Measurements from ENCODE around the gene EGLN1. TPM values are rescaled to one million over a fixed set of nuclear protein-coding genes. Genes with fewer than 3 reads are reported as not detected.

The EGLN1 gene
- polyA plus RNA-seq, 1 of the 3 experiments (the other 2 are of a cell fraction), result 10.7 TPM

GRCh38 chr1:231324660-231325059, 97.4 kb downstream of the EGLN1 start (continued):
- TF ChIP-seq ZBTB33 (IDR thresholded peaks at IDR 0.05; ENCODE audit: borderline replicate concordance, low read depth) (no peak), RAD21 (IDR thresholded peaks at IDR 0.05; ENCODE audit: low read length) (no peak), MEF2A (IDR thresholded peaks at IDR 0.05; ENCODE audit: borderline replicate concordance, low read depth) (no peak), NFIC (IDR thresholded peaks at IDR 0.05; ENCODE audit: borderline replicate concordance) (no peak), TCF12 (IDR thresholded peaks at IDR 0.05) (no peak), FOXJ3 (CRISPR knock-in tag; IDR thresholded peaks at IDR 0.05) (no peak), FOSL2 (IDR thresholded peaks at IDR 0.05; ENCODE audit: borderline replicate concordance, low read depth) (no peak), JUND (IDR thresholded peaks at IDR 0.05) (no peak)
- TF ChIP-seq, protein P1, sequence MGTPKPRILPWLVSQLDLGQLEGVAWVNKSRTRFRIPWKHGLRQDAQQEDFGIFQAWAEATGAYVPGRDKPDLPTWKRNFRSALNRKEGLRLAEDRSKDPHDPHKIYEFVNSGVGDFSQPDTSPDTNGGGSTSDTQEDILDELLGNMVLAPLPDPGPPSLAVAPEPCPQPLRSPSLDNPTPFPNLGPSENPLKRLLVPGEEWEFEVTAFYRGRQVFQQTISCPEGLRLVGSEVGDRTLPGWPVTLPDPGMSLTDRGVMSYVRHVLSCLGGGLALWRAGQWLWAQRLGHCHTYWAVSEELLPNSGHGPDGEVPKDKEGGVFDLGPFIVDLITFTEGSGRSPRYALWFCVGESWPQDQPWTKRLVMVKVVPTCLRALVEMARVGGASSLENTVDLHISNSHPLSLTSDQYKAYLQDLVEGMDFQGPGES (IDR thresholded peaks at IDR 0.05; ENCODE audit: low read depth, low read length), result no peak
- TF ChIP-seq, protein P2, sequence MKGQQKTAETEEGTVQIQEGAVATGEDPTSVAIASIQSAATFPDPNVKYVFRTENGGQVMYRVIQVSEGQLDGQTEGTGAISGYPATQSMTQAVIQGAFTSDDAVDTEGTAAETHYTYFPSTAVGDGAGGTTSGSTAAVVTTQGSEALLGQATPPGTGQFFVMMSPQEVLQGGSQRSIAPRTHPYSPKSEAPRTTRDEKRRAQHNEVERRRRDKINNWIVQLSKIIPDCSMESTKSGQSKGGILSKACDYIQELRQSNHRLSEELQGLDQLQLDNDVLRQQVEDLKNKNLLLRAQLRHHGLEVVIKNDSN (IDR thresholded peaks at IDR 0.05; ENCODE audit: borderline replicate concordance, low read depth), result no peak

DNA sequence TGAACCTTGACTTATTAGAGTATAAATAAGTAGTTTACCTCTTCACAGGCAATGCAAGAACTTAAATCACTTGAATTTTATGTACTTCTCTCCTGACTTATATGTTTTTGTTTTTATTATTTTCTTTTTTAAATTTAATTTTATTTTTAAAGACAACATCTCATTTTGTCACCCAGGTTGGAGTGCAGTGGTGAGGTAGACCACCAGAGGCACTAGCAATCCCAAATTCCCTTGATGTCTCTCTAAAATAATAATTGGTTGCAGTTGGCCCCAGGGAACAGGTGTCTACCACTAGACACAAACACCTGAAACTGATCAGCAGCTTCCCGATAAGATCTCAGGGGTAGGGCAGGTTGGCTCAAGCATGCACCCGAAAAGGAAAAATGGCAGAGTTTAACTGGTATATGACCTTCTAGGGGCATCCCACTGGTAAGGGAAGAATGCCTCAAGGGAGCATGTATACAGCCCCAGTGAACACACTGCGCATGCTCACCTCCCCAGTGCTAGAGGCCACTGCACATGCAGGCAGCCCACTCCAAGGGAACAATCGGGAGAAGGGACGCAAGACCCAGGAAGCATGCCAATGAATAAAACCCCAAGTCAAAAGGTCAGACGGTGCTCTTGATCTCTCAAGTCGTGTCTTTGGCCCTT, 99.1 kb downstream of the EGLN1 start:
- ChIA-PET POLR2A (interaction anchor here (0.6 kb wide), 1 partner anchor 259 kb away, joined by 3 read pairs; no protein-coding TSS in a partner anchor), CTCF (no interaction called here)
- no peaks in the 10 kb centered on the region for H3F3A ChIP-seq (replicated peaks; ENCODE audit: insufficient read depth)
- H3K27ac ChIP-seq (ENCODE audit: low read depth in 2 of 2, low read length in 1 of 2), result no peak overlapping the region
- WGBS (ENCODE audit: low lambda C conversion rate), result 76% methylated on average over 7 of the region's 7 CpGs
- H4K20me1 ChIP-seq (ENCODE audit: insufficient read depth), result no peaks in the 10 kb centered on the region
- no peaks in the 10 kb centered on the region for H3K4me1 ChIP-seq (ENCODE audit: control insufficient read depth in 1 of 2, insufficient read depth in 2 of 2, low read depth in 1 of 2, low read length in 1 of 2)
- H3K9me2 ChIP-seq, result no peaks in the 10 kb centered on the region
- no peak overlapping the region for H3K4me2 ChIP-seq
- H3K27me3 ChIP-seq (ENCODE audit: insufficient read depth), result no peaks in the 10 kb centered on the region
- H3K36me3 ChIP-seq (replicated peaks in 1 of 2; ENCODE audit: control insufficient read depth in 1 of 2, insufficient read depth in 2 of 2, low read length in 1 of 2), result no peaks in the 10 kb centered on the region
- H3K79me2 ChIP-seq (ENCODE audit: insufficient read depth), result no peaks in the 10 kb centered on the region
- no peak for DNase-seq
- no peak overlapping the region for H2AFZ ChIP-seq (ENCODE audit: low read depth)
- TF ChIP-seq FOSL2 (IDR thresholded peaks at IDR 0.05; ENCODE audit: borderline replicate concordance, low read depth), result no peak
- no peak for TF ChIP-seq RXRA (IDR thresholded peaks at IDR 0.05; ENCODE audit: borderline replicate concordance, low read depth)
- no peak for TF ChIP-seq RCOR1 (IDR thresholded peaks at IDR 0.05; ENCODE audit: low read length)
- TF ChIP-seq, protein P3, sequence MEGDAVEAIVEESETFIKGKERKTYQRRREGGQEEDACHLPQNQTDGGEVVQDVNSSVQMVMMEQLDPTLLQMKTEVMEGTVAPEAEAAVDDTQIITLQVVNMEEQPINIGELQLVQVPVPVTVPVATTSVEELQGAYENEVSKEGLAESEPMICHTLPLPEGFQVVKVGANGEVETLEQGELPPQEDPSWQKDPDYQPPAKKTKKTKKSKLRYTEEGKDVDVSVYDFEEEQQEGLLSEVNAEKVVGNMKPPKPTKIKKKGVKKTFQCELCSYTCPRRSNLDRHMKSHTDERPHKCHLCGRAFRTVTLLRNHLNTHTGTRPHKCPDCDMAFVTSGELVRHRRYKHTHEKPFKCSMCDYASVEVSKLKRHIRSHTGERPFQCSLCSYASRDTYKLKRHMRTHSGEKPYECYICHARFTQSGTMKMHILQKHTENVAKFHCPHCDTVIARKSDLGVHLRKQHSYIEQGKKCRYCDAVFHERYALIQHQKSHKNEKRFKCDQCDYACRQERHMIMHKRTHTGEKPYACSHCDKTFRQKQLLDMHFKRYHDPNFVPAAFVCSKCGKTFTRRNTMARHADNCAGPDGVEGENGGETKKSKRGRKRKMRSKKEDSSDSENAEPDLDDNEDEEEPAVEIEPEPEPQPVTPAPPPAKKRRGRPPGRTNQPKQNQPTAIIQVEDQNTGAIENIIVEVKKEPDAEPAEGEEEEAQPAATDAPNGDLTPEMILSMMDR (IDR thresholded peaks at IDR 0.05), result peak; percentile 14; the same call in 1 of the 2 replicates
- TF ChIP-seq FOXJ3 (CRISPR knock-in tag; IDR thresholded peaks at IDR 0.05), result no peak
- TF ChIP-seq SMC3 (IDR thresholded peaks at IDR 0.05; ENCODE audit: low read depth, low read length), result no peak
- TF ChIP-seq, protein P1 (IDR thresholded peaks at IDR 0.05; ENCODE audit: low read depth, low read length), result no peak
- TF ChIP-seq, protein P2 (IDR thresholded peaks at IDR 0.05; ENCODE audit: borderline replicate concordance, low read depth), result no peak
- H3K9ac ChIP-seq, result no peak overlapping the region
- no peak overlapping the region for H3K4me3 ChIP-seq (ENCODE audit: low read depth in 2 of 2, low read length in 1 of 2)
- no peaks in the 10 kb centered on the region for H3K9me3 ChIP-seq

Data from SK-N-SH (cell line).